Retinal pigment epithelial cell (primary cell): ENCODE data around the gene LPCAT4.
A peak's percentile ranks its signal among the peaks of the same experiment; 100 is the strongest.
"Not testable (repeated sequence)": the region's sequence is repeated elsewhere in the genome, so short reads cannot be mapped to it uniquely, and the experiment has no call there.

Experiments
- DNase-seq: peaks from one replicate; pipeline ENCODE4 v3.0.0-alpha.2; 2010; ENCODE audit warnings: low read depth
- H3K4me3 ChIP-seq: 2 replicates; pipeline ENCODE4 v1.5.1; 2011; ENCODE audit warnings: mild to moderate bottlenecking, low read length, control low read depth, moderate library complexity
- CTCF ChIP-seq: conservative IDR thresholded peaks from 2 replicates; pipeline ENCODE4 v1.5.1; 2011; ENCODE audit warnings: low read depth, low read length, control low read depth, inconsistent platforms

LPCAT4 gene

GRCh38 chr15:34358367-34358766 lies 8.6 kb downstream of the LPCAT4 start:
- H3K4me3 ChIP-seq: no peak overlapping the region
- peak; percentile 48 for TF ChIP-seq CTCF
- no peak for DNase-seq

GRCh38 chr15:34357653-34358052 lies 9.3 kb downstream of the LPCAT4 start:
- no peak overlapping the region for H3K4me3 ChIP-seq
- no peak for TF ChIP-seq CTCF
- DNase-seq: no peak

- no peak for DNase-seq
- H3K4me3 ChIP-seq: no peak overlapping the region
- no peak for TF ChIP-seq CTCF
Observed at GRCh38 chr15:34355241-34355640, 11.8 kb downstream of the LPCAT4 start.

GRCh38 chr15:34354286-34354685 lies 12.7 kb downstream of the LPCAT4 start:
- DNase-seq: no peak
- no peak overlapping the region for H3K4me3 ChIP-seq
- TF ChIP-seq CTCF: no peak

- TF ChIP-seq CTCF: no peak
- DNase-seq: no peak
- no peak overlapping the region for H3K4me3 ChIP-seq
Observed at GRCh38 chr15:34353627-34354026, 13.4 kb downstream of the LPCAT4 start.

- H3K4me3 ChIP-seq, DNase-seq: not testable (repeated sequence)
Observed at GRCh38 chr15:34352996-34353395, 14.0 kb downstream of the LPCAT4 start.

GRCh38 chr15:34349769-34350168 lies 17.2 kb downstream of the LPCAT4 start:
- no peak overlapping the region for H3K4me3 ChIP-seq
- TF ChIP-seq CTCF: no peak
- no peak for DNase-seq

GRCh38 chr15:34348735-34349300 lies 18.2 kb downstream of the LPCAT4 start:
- no peak for TF ChIP-seq CTCF
- DNase-seq: no peak
- no peak overlapping the region for H3K4me3 ChIP-seq
